ENCODE measurements around the gene LMOD1.
A peak's percentile ranks its signal among the peaks of the same experiment; 100 is the strongest.
"Not testable (repeated sequence)": the region's sequence is repeated elsewhere in the genome, so short reads cannot be mapped to it uniquely, and the experiment has no call there.

The LMOD1 gene

DNA sequence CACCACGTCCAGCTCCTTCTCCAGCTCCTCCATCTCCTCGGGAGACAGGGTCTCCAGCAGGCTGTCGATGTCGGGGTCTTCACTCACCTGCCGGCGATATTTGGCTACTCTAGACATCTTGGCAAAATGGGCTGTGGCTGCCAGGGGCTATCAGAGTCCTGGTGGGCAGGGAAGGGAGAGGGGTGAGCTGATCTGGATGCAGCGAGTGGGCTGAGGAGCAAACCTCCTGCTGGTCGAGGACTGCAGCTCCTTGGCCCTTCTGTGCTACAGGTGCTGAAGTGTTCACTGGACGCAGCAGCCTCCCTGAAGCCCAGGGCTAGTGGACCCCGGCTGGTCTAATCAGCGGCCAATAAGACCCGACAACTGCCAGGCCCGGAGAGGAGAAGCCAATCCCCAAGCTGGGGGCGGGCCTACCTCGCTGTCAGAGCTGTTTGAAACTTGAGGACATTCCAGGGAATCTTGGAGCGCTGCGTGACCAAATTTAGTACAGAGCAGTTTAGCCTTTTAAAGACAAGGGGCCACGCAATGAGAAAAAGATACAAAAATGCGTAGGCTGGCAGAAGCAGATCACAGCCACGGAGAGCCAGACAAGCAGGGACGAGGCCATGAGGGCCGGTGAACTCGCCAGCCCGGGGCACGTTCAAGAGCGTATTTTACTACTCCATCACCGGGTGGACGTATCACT, at the start of gene LMOD1:
Gene LMOD1, minus strand, starts transcription at position 325 of the 685 bp plus-strand sequence. Its CDS starts 208 bp downstream, at position 117.
- DNase-seq = no peak

DNA sequence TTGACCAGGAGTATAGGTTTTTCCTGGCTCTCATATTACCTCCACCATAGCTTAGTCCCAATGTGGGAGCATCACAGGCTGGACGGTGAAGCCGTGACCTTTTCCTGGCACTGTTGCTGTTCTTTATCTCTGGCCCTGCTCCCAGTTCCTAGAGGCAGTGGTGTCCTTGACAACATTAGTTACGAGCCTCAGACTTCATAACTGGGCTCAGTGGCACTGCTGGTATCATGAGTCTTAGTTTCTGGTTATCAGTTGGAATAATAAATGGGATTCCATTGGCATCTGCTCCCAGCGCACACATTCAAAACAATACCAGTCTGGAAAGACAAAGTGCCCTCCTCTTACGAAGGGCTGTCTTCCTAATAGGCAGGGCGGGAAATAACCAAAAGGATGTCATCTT, 44.1 kb upstream of the LMOD1 start:
- DNase-seq = no peak

DNA sequence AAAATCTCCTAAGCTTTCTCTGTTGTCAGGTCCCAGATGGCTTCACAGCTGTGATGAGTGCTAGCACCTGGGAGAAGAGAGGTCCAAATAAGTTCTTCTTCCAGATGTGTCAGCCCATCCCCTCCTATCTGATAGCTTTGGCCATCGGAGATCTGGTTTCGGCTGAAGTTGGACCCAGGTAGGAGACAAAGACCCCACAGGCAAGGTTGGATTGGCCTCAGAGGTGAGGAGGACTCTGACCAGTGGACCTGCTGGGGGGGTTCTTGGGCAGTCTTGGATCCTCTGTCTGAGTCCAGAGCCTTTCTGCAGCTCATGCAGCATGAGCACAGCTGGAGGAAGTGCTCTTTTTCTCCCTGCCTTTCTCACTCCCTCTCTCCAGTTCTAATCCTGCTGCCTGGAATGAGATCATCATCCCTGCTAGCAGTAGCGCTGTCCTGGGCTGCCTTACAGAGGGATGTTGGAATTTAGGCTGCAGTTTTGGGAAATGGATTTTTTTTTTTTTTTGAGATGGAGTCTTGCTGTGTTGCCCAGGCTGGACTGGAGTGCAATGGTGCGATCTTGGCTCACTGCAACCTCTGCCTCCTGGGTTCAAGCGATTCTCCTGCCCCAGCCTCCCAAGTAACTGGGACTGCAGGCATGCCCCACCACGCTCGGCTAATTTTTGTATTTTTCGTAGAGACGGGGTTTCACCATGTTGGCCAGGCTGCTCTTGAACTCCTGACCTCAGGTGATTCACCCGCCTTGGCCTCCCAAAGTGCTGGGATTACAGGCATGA, 43.2 kb upstream of the LMOD1 start:
- no peak for DNase-seq

DNA sequence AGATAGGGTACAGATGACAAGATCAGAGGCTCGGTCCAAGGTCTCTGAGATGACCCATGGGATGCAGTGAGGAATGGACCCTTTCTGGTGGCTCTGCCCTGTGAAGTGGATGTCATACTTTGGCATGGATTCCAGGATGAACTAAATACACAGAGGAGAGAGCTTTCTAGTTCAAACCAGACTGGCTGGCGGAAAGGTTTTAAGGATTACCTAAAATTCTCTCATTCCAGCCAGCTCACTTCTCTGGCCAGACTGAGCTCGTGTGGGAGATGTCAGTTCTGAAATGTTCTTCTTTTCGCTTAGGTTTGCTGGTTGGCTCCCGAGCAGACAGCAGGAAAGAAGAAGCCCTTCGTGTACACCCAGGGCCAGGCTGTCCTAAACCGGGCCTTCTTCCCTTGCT, 42.3 kb upstream of the LMOD1 start:
- no peak for DNase-seq

DNA sequence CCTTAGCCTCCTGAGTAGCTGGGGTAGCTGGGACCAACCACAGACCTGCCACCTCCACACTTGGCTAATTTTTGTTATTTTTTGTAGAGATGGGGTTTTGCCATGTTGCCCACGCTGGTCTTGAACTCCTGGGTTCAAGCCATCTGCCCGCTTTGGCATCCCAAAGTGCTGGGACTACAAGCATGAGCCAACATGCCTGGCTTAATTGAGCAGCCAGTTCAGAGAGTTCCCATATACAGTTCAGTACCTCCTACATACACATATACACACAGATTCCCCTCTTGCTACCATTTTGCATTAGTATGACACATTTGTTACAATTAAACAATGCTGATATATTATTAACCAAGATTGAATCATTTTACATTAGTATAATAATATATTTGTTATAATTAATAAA, 39.0 kb upstream of the LMOD1 start:
- DNase-seq = no peak

DNA sequence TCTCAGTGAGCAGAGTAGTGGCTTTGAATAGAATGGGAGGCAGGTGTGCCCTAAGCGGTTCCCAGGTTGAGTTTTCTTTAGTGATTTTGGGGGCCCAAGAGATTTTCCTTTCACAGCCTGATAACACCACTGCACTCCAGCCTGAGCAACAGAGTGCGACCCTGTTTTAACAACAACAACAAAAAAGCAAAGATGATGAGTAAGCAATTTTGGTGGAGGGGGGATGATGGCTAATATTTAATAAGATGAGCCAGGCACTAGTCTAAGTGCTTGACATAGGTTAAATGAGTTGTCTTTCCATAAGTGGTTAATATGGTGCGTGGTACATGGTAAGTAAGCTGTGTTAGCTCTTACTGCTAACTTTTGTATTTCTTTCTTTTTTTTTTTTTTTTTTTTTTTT, 38.1 kb upstream of the LMOD1 start:
- no peak for DNase-seq

DNA sequence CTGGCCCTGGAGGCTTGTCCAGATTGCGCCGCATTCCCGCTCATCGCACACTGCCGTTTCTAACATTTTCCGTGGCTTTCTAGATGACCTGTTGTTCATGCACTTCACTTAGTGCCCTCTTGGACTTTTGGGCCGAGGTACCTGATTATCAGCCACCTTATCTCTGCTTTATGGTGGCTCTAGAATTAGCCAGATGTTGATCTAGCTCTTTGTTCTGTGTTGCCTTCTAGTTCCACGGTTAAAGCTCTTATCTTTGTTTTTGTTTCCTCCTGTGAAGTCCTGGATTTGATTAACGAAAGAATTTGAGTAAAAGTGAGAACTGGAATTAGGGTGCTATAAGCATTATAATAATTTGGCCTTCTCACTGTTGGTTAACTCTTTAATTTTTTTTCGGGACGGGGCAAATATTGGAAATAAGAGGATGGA, 37.0 kb upstream of the LMOD1 start:
- DNase-seq = no peak

DNA sequence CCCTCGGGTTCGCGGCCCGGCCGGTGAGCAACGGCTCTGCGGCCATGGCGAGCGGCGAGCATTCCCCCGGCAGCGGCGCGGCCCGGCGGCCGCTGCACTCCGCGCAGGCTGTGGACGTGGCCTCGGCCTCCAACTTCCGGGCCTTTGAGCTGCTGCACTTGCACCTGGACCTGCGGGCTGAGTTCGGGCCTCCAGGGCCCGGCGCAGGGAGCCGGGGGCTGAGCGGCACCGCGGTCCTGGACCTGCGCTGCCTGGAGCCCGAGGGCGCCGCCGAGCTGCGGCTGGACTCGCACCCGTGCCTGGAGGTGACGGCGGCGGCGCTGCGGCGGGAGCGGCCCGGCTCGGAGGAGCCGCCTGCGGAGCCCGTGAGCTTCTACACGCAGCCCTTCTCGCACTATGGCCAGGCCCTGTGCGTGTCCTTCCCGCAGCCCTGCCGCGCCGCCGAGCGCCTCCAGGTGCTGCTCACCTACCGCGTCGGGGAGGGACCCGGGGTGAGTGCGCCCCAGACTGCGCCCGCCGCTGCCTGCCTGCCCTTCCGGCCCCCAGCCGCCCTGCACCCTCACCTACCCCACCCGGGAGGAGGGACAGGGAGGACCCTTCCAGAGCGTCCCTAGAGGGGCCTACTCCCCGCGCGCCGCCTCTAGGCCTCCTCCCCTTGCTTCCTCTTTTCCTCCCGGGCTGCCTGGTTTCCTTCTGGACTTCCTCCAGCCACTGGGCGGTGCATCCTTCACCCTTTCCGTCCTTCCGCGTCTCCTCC, 36.5 kb upstream of the LMOD1 start, which contains the start of gene RNPEP:
Gene RNPEP, plus strand, starts transcription at position 26 of the 757 bp plus-strand sequence. Its CDS starts 19 bp downstream, at position 45.
- peak; percentile 50 for DNase-seq

DNA sequence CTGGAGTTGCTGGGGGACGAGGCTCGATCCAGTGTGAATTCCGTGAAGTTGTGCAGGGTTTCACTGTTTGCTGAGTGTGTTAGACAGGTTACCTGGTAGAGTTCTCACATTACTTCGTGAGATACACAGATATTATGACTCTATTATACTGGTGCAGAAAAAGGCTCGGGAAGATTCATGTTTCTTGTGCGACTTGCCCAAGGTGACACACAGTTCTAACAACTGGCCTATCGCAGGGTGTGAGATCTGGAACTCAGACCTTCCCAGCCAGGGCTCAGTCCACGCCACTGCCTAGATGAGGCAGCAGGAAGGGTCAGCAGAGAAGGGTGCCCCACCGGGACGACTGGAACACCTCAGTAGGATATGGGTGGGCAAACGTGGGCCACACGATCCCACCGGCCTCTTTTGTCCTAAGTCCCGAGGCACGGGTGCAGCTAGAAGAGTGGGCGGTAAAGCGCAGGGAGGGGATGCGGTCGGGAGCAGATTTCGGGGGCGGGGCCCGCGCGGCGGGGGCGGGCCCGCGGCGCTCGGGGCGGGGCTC, 35.8 kb upstream of the LMOD1 start:
- peak; percentile 69 for DNase-seq

DNA sequence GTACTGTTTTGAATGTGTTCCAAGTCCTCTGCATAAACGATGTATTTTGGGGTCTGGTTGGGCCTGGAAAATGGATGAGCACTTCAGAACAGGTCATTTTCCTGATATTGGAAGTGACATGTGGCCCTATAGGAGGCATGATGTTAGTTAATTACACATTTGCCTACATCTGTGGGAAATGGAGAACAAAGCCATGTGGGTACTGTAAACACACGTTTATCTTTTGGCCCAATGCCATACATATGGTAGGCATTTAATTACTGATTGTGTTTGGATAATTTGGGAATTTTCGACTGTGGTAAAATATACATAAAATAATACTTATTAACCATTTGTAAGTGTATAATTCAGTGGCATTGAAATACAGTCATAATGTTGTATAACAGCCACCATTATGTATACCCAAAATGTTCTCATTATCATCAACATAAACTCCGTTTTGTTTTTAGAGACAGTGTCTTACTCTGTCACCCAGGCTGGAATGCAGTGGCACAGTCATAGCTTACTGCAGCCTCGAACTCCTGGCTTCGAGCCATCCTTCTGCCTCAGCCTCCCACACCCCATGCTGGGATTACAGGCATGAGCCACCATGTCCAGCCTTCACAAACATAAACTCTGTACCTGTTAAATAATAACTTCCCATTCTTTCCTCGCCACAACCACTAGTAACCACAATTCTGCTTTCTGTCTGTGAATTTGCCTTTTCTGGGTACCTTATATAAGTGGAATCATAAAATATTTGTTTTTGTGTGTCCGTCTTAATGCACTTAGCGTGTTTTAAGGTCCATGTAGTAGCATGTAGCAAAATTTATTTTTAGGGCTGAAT, 24.2 kb upstream of the LMOD1 start:
- no peak for DNase-seq

DNA sequence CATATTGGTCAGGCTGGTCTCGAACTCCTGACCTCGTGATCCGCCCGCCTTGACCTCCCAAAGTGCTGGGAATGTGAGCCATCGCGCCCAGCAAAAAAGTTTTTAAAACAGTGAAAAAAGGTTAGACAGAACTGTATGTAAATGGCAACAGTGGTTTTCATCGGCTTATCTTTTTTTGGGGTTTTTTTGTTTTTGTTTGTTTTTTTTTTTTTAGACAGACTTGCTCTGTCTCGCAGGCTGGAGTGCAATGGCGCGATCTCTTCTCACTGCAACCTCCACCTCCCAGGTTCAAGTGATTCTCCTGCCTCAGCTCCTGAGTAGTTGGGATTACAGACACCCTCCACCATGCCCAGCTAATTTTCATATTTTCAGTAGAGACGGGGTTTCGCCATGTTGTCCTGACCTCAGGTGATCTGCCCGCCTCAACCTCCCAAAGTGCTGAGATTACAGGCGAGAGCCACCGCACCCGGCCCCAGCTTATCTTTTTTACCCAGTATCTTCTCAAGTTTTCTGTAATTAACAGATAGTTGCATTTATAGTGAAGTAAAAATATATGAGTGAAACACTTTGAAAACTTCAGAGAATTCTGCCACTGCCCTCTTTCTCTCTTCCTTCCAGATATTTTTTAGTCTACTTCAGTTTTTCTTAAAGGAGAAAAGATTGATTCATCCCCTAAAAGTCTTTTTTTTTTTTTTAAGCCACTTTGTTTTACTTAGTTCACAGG, 22.0 kb upstream of the LMOD1 start:
- no peak for DNase-seq

DNA sequence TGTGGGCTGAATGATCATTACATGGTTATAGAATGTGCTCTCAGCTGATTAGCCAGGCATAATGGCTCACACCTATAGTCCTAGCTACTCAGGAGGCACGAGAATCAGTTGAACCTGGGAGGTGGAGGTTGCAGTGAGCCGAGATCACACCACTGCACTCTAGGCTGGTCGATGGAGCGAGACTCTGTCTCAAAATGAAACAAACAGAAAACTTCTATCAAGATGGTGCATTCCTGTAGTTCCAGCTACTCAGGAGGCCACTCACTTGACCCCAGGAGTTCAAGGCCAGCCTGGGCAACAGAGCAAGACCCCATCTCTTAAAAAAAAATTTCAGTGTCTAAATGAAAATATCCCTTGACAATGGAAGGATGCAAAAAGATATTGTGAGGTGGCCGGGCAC, 19.8 kb upstream of the LMOD1 start:
- no peak for DNase-seq

DNA sequence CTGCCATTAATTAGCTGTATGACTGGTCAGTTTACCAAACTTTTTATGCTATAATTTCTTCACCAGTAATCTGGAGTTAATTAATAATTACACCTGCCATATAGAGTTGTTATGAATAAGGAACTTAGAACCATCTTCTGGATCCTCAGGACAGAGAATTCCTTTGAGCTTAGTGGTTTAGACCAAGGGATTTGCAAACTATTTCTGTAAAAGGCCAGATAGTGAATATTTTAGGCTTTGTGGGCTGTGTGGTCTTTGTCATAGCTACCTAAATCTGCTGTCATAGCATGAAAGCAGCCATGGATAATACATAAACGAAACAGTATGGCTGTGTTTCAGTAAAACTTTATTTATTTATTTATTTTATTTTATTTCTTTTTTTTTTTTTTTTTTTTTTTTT, 17.9 kb upstream of the LMOD1 start:
- no peak for DNase-seq

DNA sequence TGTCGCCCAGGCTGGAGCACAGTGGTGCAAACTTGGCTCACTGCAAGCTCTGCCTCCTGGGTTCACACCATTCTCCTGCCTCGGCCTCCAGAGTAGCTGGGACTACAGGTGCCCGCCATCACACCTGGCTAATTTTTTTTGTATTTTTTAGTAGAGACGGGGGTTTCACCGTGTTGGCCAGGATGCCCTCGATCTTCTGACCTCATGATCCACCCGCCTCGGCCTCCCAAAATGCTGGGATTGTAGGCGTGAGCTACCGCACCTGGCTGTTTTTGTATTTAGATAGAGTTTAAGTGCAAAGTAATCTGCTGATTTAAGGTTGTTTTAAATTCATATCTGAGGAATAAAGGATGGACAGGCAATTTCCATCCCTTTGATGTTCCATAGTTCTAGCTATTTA, 16.0 kb upstream of the LMOD1 start:
- DNase-seq = not testable (repeated sequence)

DNA sequence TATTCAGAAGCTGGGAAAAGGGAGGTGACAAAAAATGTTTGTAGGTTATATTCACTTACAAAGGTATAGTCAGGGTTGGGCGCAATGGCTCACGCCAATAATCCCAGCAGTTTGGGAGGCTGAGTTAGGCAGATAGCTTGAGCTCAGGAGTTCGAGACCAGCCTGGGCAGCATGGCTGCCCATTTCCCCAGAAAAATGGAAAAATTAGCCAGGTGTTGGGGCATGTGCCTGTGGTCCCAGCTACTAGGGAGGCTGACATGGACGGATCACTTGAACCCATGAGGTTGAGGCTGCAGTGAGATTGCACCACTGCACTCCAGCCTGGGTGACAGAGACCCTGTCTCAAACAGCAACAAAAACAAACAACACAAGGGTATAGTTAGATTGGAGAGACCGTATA, 12.0 kb upstream of the LMOD1 start:
- DNase-seq = no peak

DNA sequence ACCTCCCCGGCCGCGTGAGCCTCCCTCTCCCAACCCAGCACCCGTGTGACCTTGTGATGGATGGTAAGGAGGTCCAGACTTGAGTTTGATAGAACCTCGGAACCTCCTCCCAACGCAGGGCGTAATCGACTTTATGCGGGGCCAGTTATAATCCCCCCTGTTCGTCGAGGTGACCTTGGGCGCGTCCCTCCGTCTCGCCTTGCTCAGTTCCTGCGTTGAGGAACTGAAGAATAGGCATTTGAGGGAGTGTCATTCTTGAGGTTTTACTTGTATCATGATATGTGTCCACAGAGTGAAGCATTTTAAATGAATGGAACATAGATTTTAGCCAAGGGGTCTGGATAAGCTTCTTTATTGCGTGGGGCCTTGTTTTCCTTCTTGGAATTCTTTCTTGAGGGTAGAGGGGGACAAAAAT, 9.4 kb upstream of the LMOD1 start:
- no peak for DNase-seq

DNA sequence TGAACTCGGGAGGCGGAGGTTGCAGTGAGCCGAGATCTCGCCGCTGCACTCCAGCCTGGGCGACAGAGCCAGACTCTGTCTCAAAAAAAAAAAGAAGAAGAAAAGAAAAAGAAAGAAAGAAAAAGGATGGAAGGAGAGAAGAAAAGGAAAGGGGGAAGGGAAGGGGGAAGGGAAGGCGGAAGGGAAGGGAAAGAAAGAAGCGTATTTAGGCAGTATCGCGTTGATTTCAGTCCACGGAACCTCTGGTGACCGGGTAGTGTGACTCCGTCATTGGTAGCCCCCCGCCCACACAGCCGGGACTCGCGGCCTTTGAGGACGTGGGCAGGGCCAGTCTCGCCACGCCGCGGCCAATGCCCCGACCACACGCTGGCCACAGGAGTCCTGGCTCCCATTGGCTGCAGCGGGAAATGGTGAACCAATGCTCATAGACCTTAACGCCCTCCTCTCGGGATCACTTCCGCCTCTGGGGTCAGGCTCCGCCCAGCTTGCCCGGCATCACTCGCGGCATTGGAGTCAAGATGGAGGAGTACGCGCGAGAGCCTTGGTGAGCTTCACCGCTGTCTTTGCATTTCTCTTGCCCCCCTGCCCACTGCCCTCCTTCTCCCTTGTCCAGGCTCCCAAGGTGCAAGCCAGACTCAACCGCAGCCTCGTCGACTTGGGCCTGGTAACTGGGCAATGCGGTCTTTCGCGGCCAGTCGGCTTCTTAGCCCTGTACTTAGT, 8.8 kb upstream of the LMOD1 start, which contains the start of gene TIMM17A:
Gene TIMM17A, plus strand, starts transcription at position 495 of the 720 bp plus-strand sequence. Its CDS starts 24 bp downstream, at position 519.
- DNase-seq = peak; percentile 87

DNA sequence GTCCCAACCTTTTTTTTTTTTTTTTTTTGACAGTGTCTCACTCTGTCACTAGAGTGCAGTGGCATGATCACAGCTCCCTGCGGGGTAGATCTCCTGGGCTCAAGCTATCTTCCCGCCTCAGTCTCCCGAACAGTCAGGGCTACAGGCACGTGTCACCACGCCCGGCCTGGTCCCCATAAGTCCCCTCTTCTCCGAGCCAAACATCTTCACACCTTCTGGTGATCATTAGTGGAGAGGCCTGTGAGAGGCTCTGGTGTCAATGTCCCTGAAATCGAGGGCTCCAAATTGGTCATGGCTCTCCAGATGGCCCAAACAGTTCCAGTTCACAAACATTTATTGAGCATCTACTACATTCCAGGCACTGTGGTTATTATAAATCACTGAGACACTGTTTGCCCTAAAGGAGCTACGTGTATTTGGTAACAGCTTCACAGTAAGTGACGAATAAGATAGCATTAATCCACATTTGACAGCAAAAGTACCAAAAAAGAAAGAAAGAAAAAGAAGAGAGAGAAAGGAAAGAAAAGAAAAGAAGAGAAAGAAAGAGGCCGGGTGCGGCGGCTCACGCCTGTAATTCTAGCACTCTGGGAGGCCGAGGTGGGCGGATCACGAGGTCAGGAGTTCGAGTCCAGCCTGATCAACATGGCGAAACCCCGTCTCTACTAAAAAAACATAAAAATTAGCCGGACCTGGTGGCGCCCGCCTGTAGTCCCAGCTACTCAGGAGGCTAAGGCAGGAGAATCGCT, 8.1 kb upstream of the LMOD1 start:
- no peak for DNase-seq

DNA sequence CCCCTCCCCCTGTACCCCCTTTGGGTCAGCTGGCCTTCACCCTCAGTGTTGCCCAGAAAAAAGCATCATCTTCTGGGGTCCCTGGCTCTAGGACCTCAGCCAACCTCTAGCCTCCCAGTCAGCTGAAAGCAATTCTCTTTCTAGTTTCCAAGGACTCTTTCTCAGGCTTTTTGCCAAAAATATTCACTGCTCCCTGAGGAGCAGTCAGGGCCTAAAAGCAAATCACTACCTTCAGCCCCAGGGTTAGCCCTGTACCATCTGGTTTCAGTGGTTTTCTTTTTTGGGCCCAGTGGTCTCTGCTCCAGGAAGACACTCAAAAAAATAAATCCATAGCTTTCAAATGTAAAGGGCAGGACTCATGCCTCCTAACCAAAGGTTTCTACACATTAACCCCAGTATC, 3.1 kb upstream of the LMOD1 start:
- DNase-seq = no peak

DNA sequence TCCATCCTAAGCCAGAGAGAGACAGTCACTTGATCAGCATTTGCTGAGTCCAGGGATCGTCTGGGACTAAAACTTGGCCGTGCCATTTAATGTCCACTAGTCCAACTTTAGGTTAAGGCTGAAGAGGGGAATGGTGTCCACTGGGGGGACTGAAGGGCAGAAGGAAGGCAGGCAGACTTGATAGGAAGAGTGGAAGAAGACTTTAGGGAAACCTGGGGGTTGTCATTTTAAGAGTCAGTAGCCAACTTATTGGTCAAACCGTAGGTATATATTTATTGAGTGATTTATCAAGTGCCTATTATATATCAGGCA, 1.3 kb upstream of the LMOD1 start:
- DNase-seq = no peak
